Lung (tissue), 12 donors: Measurements from ENCODE around the gene TMEM207. TPM values are rescaled to one million over a fixed set of nuclear protein-coding genes. Genes with fewer than 3 reads are reported as not detected.
A peak's percentile ranks its signal among the peaks of the same experiment; 100 is the strongest.

Source experiments
- ATAC-seq: fragments of 200-7000 bp; cut with Tn5 transposase; one replicate; pipeline ENCODE4 v1.9.1; 2020; ENCODE audit warnings: moderate number of reproducible peaks; ENCODE audit not compliant: insufficient read depth, low FRiP score
- DNase-seq, 3 donors: peaks; one replicate each; pipeline ENCODE4 v3.0.0-alpha.2; 2013 to 2017
- H3K27ac ChIP-seq, 2 donors: one replicate each; pipeline ENCODE4 v1.5.1; 2013; ENCODE audit warnings: mild to moderate bottlenecking in 2 of 2, moderate library complexity in 2 of 2, control low read depth in 1 of 2, inconsistent platforms in 1 of 2, low read depth in 1 of 2, low read length in 1 of 2
- H3K27me3 ChIP-seq, 3 donors: one replicate each; pipeline ENCODE4 v1.5.1; 2013; ENCODE audit warnings: low read length in 2 of 3; ENCODE audit not compliant: control insufficient read depth in 3 of 3, insufficient read depth in 3 of 3
- H3K36me3 ChIP-seq, 4 donors: one replicate each; pipeline ENCODE4 v1.5.1; 2013; ENCODE audit warnings: low read length in 4 of 4, mild to moderate bottlenecking in 1 of 4, moderate library complexity in 1 of 4; ENCODE audit not compliant: control insufficient read depth in 4 of 4, insufficient read depth in 4 of 4
- H3K4me1 ChIP-seq, 5 donors: one replicate each; pipeline ENCODE4 v1.5.1; 2013; ENCODE audit warnings: low read length in 5 of 5, mild to moderate bottlenecking in 2 of 5, moderate library complexity in 1 of 5; ENCODE audit not compliant: control insufficient read depth in 5 of 5, insufficient read depth in 5 of 5
- H3K4me3 ChIP-seq: one replicate; pipeline ENCODE4 v1.5.1; 2013; ENCODE audit warnings: mild to moderate bottlenecking, control low read depth, moderate library complexity
- H3K9ac ChIP-seq, 2 donors: one replicate each; pipeline ENCODE4 v1.5.1; 2013; ENCODE audit warnings: low read length in 2 of 2, control low read depth in 1 of 2; ENCODE audit not compliant: insufficient read depth in 1 of 2
- H3K9me3 ChIP-seq, 4 donors: one replicate each; pipeline ENCODE4 v1.5.1; 2013; ENCODE audit warnings: low read length in 3 of 4, mild to moderate bottlenecking in 1 of 4, moderate library complexity in 1 of 4; ENCODE audit not compliant: control insufficient read depth in 4 of 4, insufficient read depth in 3 of 4
- WGBS, 2 donors: extraction: QIAGEN DNeasy Blood & Tissue Kit; methylation state at CpG; one replicate each; pipeline ENCODE4 v1.1.7; 2013; 5-methylcytosine and 5-hydroxymethylcytosine counted together
- polyA plus RNA-seq, 2 donors: library from polyadenylated mRNA; stranded (reverse); fragments of 200-250 nt; gene quantifications; one replicate each; pipeline ENCODE4 v1.2.1, GENCODE V29; 2013
- total RNA-seq, 2 donors: library from RNA; depleted of rRNA in 1 of 2; stranded (reverse); fragments of >200 nt in 1 of 2; gene quantifications; one replicate each; pipeline ENCODE4 v1.2.1, GENCODE V29; 2014 to 2021
- TF ChIP-seq, protein P1 (sequence below): IDR thresholded peaks from 2 replicates; pipeline ENCODE4 v1.5.1; 2012; ENCODE audit warnings: mild to moderate bottlenecking; ENCODE audit errors: control extremely low read depth, extremely low read depth
- donor health status: control.
- donor health status: control.
- donor health status: Bipolar disorder and iron deficiency.
- donor health status: healthy.
- donor health status: DM: yes; HTN: yes; CAD: no.

Gene TMEM207
- total and polyA plus RNA-seq, 4 donors = not detected

DNA sequence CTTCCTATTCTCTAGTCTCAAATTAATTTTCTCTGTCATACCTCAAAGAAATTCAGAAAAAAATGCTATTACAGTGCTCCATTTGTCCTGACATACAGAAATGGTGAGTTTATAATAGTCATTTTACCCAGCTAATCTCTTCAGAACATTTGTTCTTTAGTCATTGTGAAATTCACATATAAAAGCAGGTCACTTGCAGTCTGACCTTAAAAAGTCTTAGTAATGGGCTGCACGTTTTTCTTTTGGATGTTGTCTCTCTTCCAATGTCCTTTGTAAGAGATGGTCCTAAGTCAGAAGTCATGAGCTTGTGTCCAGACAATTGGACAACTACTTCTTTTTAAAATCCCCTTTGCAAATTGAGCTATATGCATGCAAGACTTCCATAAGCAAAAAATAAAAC, 47.2 kb upstream of the TMEM207 start:
- Histone ChIP-seq H3K27me3 (no peaks in the 10 kb centered on the region), H3K9ac (no peak overlapping the region), H3K36me3 (no peaks in the 10 kb centered on the region), H3K4me1 (peaks cover 0 to 4% (median 0%) of the 10 kb centered on the region in 5 donors), H3K4me3 (no peak overlapping the region), H3K27ac (peak overlapping the region in 1 of 2 donors; percentile 61), H3K9me3 (peaks cover 0 to 2% (median 0%) of the 10 kb centered on the region in 4 donors)
- DNase-seq = no peak
- no peak for ATAC-seq
- TF ChIP-seq, protein P1, sequence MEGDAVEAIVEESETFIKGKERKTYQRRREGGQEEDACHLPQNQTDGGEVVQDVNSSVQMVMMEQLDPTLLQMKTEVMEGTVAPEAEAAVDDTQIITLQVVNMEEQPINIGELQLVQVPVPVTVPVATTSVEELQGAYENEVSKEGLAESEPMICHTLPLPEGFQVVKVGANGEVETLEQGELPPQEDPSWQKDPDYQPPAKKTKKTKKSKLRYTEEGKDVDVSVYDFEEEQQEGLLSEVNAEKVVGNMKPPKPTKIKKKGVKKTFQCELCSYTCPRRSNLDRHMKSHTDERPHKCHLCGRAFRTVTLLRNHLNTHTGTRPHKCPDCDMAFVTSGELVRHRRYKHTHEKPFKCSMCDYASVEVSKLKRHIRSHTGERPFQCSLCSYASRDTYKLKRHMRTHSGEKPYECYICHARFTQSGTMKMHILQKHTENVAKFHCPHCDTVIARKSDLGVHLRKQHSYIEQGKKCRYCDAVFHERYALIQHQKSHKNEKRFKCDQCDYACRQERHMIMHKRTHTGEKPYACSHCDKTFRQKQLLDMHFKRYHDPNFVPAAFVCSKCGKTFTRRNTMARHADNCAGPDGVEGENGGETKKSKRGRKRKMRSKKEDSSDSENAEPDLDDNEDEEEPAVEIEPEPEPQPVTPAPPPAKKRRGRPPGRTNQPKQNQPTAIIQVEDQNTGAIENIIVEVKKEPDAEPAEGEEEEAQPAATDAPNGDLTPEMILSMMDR = no peak
- WGBS, 2 donors = 38 to 61% methylated on average over 1 of the region's 1 CpG

DNA sequence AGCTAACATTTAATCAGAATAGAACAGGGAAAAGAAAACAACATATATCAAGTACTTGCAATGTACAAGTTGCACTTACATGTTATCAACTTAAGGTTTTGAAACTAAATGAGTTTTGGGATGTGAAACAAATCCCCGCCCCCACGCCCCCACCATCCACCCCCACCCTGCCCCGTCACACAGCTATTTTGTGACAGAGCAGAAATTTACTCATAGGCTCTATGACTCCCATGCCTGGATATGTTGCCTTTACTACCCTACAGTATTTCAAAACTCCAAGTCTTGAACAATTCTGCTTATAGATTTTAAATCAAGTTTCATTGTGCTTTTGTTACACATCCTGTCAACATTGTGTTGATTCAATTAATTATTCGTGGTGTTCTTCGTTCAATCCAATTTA, 46.1 kb upstream of the TMEM207 start:
- TF ChIP-seq, protein P1 = no peak
- ATAC-seq (no peak), DNase-seq (no peak)
- Histone ChIP-seq H3K4me1 (peaks cover 0 to 4% (median 0%) of the 10 kb centered on the region in 5 donors), H3K36me3 (no peaks in the 10 kb centered on the region), H3K27ac (peak overlapping the region in 1 of 2 donors; percentile 66), H3K27me3 (no peaks in the 10 kb centered on the region), H3K9ac (no peak overlapping the region), H3K9me3 (peaks cover 0 to 2% (median 0%) of the 10 kb centered on the region in 4 donors), H3K4me3 (no peak overlapping the region)
- WGBS, 2 donors = 69 to 81% methylated on average over 5 of the region's 5 CpGs

DNA sequence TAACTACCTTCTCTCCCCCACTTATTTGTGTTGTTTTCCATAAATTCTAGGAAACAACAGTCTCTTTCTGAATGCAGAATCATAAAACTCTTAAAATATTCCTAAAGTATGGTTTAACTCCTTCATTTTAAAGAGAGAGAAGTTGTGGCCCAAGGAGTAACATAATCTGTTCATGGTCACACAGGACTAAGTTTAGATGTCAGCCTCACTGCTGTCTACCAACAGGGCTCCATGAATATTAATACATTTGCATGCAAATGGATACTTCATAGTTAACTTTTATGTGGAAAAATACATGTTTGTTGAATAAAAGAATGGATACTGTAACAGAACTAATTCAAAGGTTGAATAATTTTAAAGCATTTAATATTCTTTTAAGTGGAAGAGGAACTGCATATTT, 45.7 kb upstream of the TMEM207 start:
- peaks cover 0 to 2% (median 0%) of the 10 kb centered on the region in 4 donors for H3K9me3 ChIP-seq
- no peaks in the 10 kb centered on the region for H3K27me3 ChIP-seq
- H3K9ac ChIP-seq = no peak overlapping the region
- no peak overlapping the region for H3K4me3 ChIP-seq
- ATAC-seq (no peak), DNase-seq (no peak)
- no peaks in the 10 kb centered on the region for H3K36me3 ChIP-seq
- no peak overlapping the region for H3K27ac ChIP-seq
- TF ChIP-seq, protein P1 = no peak
- peaks cover 0 to 4% (median 0%) of the 10 kb centered on the region in 5 donors for H3K4me1 ChIP-seq

DNA sequence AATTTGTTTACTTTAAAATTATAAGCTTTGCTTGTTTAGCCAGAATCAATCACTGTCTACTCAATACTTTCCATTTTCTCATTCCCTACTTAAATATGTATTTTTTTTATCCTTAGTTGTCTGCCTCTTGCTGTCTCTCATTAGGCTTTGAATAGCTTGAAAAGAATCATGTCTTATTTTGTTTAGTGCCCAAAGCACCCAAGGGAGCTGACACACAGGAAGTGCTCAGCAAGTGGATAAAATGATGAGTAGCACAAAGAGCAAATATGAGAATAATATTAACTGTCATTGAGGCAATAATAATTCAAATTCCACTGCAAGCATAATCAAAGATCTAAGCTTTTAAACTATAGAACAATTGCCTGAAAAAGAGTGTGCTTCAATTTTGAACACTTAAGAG, 45.2 kb upstream of the TMEM207 start:
- no peak for ATAC-seq
- Histone ChIP-seq H3K27ac (peak overlapping the region in 1 of 2 donors; percentile 16), H3K36me3 (no peaks in the 10 kb centered on the region), H3K9me3 (peaks cover 0 to 2% (median 0%) of the 10 kb centered on the region in 4 donors), H3K27me3 (no peaks in the 10 kb centered on the region), H3K4me3 (no peak overlapping the region), H3K9ac (no peak overlapping the region), H3K4me1 (peaks cover 0 to 4% (median 0%) of the 10 kb centered on the region in 5 donors)
- DNase-seq = no peak
- TF ChIP-seq, protein P1 = no peak
